A549 (cell line): Measurements from ENCODE around the gene C16orf78. TPM values are rescaled to one million over a fixed set of nuclear protein-coding genes. Genes with fewer than 3 reads are reported as not detected.

Experiments
- ATAC-seq, 2 experiments: fragments of 200-7000 bp in 1 of 2; fragments of >200 bp in 1 of 2; cut with Nextera tagmentation in 1 of 2; cut with Tn5 transposase in 1 of 2; 3 replicates each; pipeline versions ENCODE4 v1.8.0 to v1.9.1; 2018 to 2020; ENCODE audit warnings: mild to moderate bottlenecking in 1 of 2, moderate library complexity in 1 of 2
- CTCF ChIA-PET: fragments of 300-600 bp; sonication (Branson Sonifier 250); formaldehyde crosslinking; extraction: SDS; loops from one replicate; lab custom pipeline; 2021; ENCODE audit warnings: antibody characterized with exemption, inconsistent platforms; lab: Yijun Ruan, JAX
- POLR2A ChIA-PET: fragments of 350-600 bp; formaldehyde crosslinking; extraction: SDS; loops from one replicate; lab custom pipeline; 2021; ENCODE audit warnings: antibody characterized with exemption, inconsistent platforms; lab: Yijun Ruan, JAX
- DNase-seq, 2 experiments: peaks; one replicate each; pipeline versions ENCODE4 v3.0.0 to v3.0.0-alpha.2; 2011 to 2016; ENCODE audit warnings: low read depth in 1 of 2, low spot score in 1 of 2
- FAIRE-seq: peaks from 2 replicates; lab custom pipeline; 2011; peaks lifted over from hg19 to GRCh38; lab: Jason Lieb, UNC
- H3K27ac ChIP-seq, 2 experiments: fragments of >200 bp; sonication (Bioruptor Twin); formaldehyde crosslinking; 3 replicates each; pipeline ENCODE4 v1.5.1; 2016 to 2017
- H3K4me1 ChIP-seq: fragments of >200 bp; sonication (Bioruptor Twin); formaldehyde crosslinking; 3 replicates; pipeline ENCODE4 v1.6.1; 2016
- H3K4me2 ChIP-seq: fragments of >200 bp; sonication (Bioruptor Twin); formaldehyde crosslinking; 3 replicates; pipeline ENCODE4 v1.6.1; 2016
- H3K4me3 ChIP-seq: fragments of >200 bp; sonication (Bioruptor Twin); formaldehyde crosslinking; 3 replicates; pipeline ENCODE4 v1.5.1; 2016
- H3K9me3 ChIP-seq: fragments of >200 bp; sonication (Bioruptor Twin); formaldehyde crosslinking; 3 replicates; pipeline ENCODE4 v1.6.1; 2016
- BHLHE40 ChIP-seq: IDR thresholded peaks from 2 replicates; pipeline ENCODE4 v1.6.1; 2012; ENCODE audit warnings: low read depth, low read length, inconsistent platforms
- CBX8 ChIP-seq: fragments of 200-600 bp; sonication (generic); IDR thresholded peaks from 2 replicates; pipeline ENCODE4 v1.6.1; 2016
- EHF ChIP-seq: fragments of 250-450 bp; sonication (Bioruptor Pico); IDR thresholded peaks from 2 replicates; pipeline ENCODE4 v1.5.0; 2020; ENCODE audit warnings: mild to moderate bottlenecking
- EHMT2 ChIP-seq: fragments of 200-600 bp; sonication (generic); IDR thresholded peaks from 2 replicates; pipeline ENCODE4 v1.6.1; 2016; ENCODE audit warnings: antibody characterized with exemption, low read depth, mild to moderate bottlenecking, moderate library complexity
- ELK1 ChIP-seq: fragments of 150-350 bp; IDR thresholded peaks from 2 replicates; pipeline ENCODE4 v1.6.1; 2014; ENCODE audit warnings: low read depth, mild to moderate bottlenecking, low read length
- EP300 ChIP-seq, 2 experiments: fragments of >200 bp; sonication (Bioruptor Twin); formaldehyde crosslinking; IDR thresholded peaks; 2 replicates in 1 of 2; 3 replicates in 1 of 2; pipeline ENCODE4 v1.6.1; 2016 to 2017
- ESRRA ChIP-seq: fragments of 150-350 bp; IDR thresholded peaks from 2 replicates; pipeline ENCODE4 v1.6.1; 2014; ENCODE audit warnings: mild to moderate bottlenecking, low read length, borderline replicate concordance
- FOSB ChIP-seq: fragments of 250-450 bp; sonication (Bioruptor Pico); IDR thresholded peaks from 2 replicates; pipeline ENCODE4 v1.5.0; 2020; ENCODE audit warnings: mild to moderate bottlenecking, moderate library complexity
- FOSL2 ChIP-seq, 2 experiments: fragments of 450-650 bp in 1 of 2; fragments of >200 bp in 1 of 2; sonication (Bioruptor Twin) in 1 of 2; formaldehyde crosslinking; IDR thresholded peaks; 2 replicates each; pipeline versions ENCODE4 v1.5.0 to v1.6.1; 2016 to 2020; ENCODE audit warnings: mild to moderate bottlenecking in 1 of 2, moderate library complexity in 1 of 2
- HOXA7 ChIP-seq: fragments of 250-450 bp; sonication (Bioruptor Pico); IDR thresholded peaks from 2 replicates; pipeline ENCODE4 v1.5.0; 2020; ENCODE audit warnings: mild to moderate bottlenecking, moderate library complexity
- HOXB5 ChIP-seq: fragments of 250-450 bp; sonication (Bioruptor Pico); IDR thresholded peaks from 2 replicates; pipeline ENCODE4 v1.5.0; 2020; ENCODE audit warnings: mild to moderate bottlenecking, moderate library complexity
- JUN ChIP-seq, 2 experiments: fragments of >200 bp; sonication (Bioruptor Twin); formaldehyde crosslinking; IDR thresholded peaks; 2 replicates in 1 of 2; 3 replicates in 1 of 2; pipeline ENCODE4 v1.6.1; 2016 to 2017
- JUNB ChIP-seq: fragments of >200 bp; sonication (Bioruptor Twin); formaldehyde crosslinking; IDR thresholded peaks from 2 replicates; pipeline ENCODE4 v1.6.1; 2016
- NFE2L2 ChIP-seq: fragments of 150-350 bp; conservative IDR thresholded peaks from 2 replicates; pipeline ENCODE4 v1.6.1; 2014; ENCODE audit warnings: low read length
- NPAS2 ChIP-seq: fragments of 250-450 bp; sonication (Bioruptor Pico); IDR thresholded peaks from 2 replicates; pipeline ENCODE4 v1.8.0; 2022; ENCODE audit warnings: mild to moderate bottlenecking, moderate library complexity, borderline replicate concordance
- RAD21 ChIP-seq, 2 experiments: fragments of >200 bp in 1 of 2; sonication (Bioruptor Twin) in 1 of 2; formaldehyde crosslinking in 1 of 2; IDR thresholded peaks in 1 of 2; conservative IDR thresholded peaks in 1 of 2; 2 replicates in 1 of 2; 3 replicates in 1 of 2; pipeline ENCODE4 v1.6.1; 2012 to 2018; ENCODE audit warnings: inconsistent platforms in 1 of 2
- RARB ChIP-seq: fragments of 250-450 bp; sonication (Bioruptor Pico); IDR thresholded peaks from 2 replicates; pipeline ENCODE4 v1.8.0; 2021; ENCODE audit warnings: mild to moderate bottlenecking, moderate library complexity
- RFX5 ChIP-seq: fragments of 450-650 bp; IDR thresholded peaks from 2 replicates; pipeline ENCODE4 v1.7.1; 2014; ENCODE audit warnings: antibody characterized with exemption, mild to moderate bottlenecking, moderate library complexity
- ZFP36 ChIP-seq: fragments of 450-650 bp; IDR thresholded peaks from 2 replicates; pipeline ENCODE4 v1.6.1; 2014; ENCODE audit warnings: borderline replicate concordance; ENCODE audit not compliant: partially characterized antibody
- WGBS: methylation state at CpG from one replicate; pipeline ENCODE4 v1.1.6; 2017; ENCODE audit errors: missing lambda C conversion rate; 5-methylcytosine and 5-hydroxymethylcytosine counted together
- polyA plus RNA-seq, 4 experiments: library from polyadenylated mRNA; depleted of rRNA in 3 of 4; stranded (reverse); fragments of >200 nt; fragmentation: RNase III in 1 of 4; extraction: RNeasy Plus Mini Kit Qiagen cat#74134 plus additional on column Dnase treatment in 1 of 4; gene quantifications; 2 replicates in 3 of 4; 3 replicates in 1 of 4; pipeline ENCODE4 v1.2.3, GENCODE V29; 2011 to 2017
- TF ChIP-seq, protein P1 (sequence below): fragments of 250-450 bp; sonication (Bioruptor Pico); IDR thresholded peaks from 2 replicates; pipeline ENCODE4 v1.5.0; 2020; ENCODE audit warnings: low read depth, mild to moderate bottlenecking, moderate library complexity

Gene C16orf78
- polyA plus RNA-seq, 2 of the 4 experiments (the other 2 are of a cell fraction) = not detected

DNA sequence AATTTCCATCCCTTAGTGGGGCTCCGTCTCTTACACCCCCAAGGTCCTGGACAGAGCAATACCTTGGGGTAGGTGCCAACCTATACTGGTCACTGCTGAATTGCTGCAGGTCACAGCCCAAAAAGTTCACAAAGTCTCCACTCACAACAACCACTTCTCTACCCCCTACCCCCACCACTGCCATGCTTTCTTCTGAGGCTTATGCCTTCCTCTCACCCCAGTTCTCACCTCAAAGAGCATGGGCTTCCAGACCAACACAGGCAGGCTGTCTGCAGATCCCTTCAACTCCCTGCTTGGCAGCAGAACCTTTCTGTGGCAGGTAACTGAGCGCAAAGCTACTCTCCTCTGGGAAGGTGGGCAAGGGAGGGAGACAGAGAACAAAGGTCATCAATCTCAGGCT lies 35.5 kb downstream of the C16orf78 start (continued):
- TF ChIP-seq EHMT2 (no peak), ELK1 (no peak)

DNA sequence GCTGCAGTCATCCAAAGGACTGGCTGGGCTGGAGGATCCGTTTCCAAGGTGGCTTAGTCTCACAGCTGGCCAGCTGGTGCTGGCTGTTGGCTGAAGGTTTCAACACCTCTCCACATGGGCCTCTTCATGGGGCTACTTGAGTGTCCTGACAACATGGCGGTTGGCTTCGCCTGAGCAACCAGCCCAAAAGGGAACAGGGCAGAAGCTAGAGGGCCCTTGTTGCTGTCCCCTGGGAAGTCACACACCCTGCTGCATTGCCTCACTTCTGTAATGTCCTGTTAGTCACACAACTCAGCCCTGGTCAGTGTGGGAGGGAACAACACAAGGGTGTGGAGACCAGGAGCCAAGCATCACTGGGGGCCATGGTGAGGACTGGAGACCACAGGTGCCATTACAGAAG lies 36.6 kb downstream of the C16orf78 start:
- WGBS = 0% methylated on average over 1 of the region's 3 CpGs
- no peak overlapping the region for H3K4me2 ChIP-seq
- FAIRE-seq = no peak
- H3K4me1 ChIP-seq = no peaks in the 10 kb centered on the region
- CTCF ChIA-PET = interaction anchor here (1.1 to 2.7 kb wide), 3 partner anchors 9 to 511 kb away, joined by 3 to 13 read pairs (median 4); no protein-coding TSS in a partner anchor
- no peak overlapping the region for H3K27ac ChIP-seq
- no peaks in the 10 kb centered on the region for H3K9me3 ChIP-seq
- TF ChIP-seq HOXA7 (no peak), CBX8 (no peak), FOSL2 (IDR thresholded peaks at IDR 0.05) (no peak), FOSL2 (CRISPR knock-in tag; IDR thresholded peaks at IDR 0.05) (no peak), EP300 (IDR thresholded peaks at IDR 0.05) (no peak), NPAS2 (CRISPR knock-in tag) (no peak), EHMT2 (no peak), RAD21 (conservative IDR thresholded peaks at IDR 0.05 in 1 of 2, IDR thresholded peaks at IDR 0.05 in 1 of 2) (no peak), EHF (no peak), RFX5 (no peak), HOXB5 (CRISPR knock-in tag) (no peak), RARB (CRISPR knock-in tag) (no peak), BHLHE40 (no peak), ESRRA (no peak), FOSB (no peak), JUN (IDR thresholded peaks at IDR 0.05) (no peak)
- TF ChIP-seq, protein P1, sequence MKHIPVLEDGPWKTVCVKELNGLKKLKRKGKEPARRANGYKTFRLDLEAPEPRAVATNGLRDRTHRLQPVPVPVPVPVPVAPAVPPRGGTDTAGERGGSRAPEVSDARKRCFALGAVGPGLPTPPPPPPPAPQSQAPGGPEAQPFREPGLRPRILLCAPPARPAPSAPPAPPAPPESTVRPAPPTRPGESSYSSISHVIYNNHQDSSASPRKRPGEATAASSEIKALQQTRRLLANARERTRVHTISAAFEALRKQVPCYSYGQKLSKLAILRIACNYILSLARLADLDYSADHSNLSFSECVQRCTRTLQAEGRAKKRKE (CRISPR knock-in tag) = no peak
- POLR2A ChIA-PET = no interaction called here
- H3K4me3 ChIP-seq = no peak overlapping the region
- no peak for DNase-seq
- no peak for ATAC-seq

DNA sequence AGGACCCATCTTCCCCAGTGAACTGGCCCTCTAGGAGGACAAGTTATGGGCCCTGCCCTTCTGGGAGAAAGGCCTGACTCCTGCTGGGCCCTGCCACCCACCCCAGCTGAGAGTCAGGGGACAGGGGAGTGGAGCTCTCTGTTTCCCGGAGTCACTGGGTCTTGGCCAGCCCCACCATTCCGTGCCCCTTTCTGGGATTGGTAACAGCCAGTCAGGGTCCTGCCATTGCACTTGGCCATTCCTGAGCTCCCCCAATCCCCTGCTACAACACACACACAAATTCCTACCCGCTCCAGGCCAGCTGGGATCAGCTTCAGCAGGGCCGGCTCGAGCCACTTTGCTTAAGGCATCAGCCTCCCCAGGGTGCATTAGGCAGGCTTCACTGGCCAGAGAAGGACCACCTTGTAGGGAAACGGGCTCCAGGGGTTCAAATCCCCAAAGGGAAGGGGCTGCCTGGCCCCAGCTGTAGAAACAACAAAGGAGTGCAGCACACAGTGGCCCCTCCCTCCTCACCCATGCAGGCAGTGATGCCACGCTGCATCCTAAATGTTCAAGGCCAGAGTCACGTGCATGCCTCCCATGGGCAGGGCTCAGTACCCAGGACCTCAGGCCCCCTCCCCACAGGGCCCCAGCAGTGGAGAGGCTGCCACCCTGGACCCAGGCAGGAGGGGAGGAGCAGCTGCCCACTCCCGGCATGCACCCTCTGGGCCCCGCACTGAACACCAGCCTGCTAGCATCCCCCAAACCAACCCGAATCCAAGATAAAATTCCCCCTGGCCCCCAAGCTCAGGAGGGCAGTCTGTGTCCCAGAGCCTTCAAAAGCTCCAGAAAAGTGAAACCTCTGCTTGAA lies 37.7 kb downstream of the C16orf78 start:
- TF ChIP-seq NFE2L2 (no peak), HOXA7 (no peak), JUN (IDR thresholded peaks at IDR 0.05) (no peak), JUNB (no peak)
- no peaks in the 10 kb centered on the region for H3K9me3 ChIP-seq
- WGBS = 20% methylated on average over 6 of the region's 11 CpGs
- H3K27ac ChIP-seq = no peak overlapping the region
- FAIRE-seq (no peak), ATAC-seq (no peak), DNase-seq (no peak)
- ChIA-PET CTCF (interaction anchor here (0.9 to 2.7 kb wide), 7 partner anchors 8 to 510 kb away, joined by 3 to 13 read pairs (median 3); no protein-coding TSS in a partner anchor), POLR2A (no interaction called here)
- no peak overlapping the region for H3K4me2 ChIP-seq
- H3K4me1 ChIP-seq = no peaks in the 10 kb centered on the region
- H3K4me3 ChIP-seq = no peak overlapping the region

GRCh38 chr16:49414671-49415070 lies 41.1 kb downstream of the C16orf78 start:
- Histone ChIP-seq H3K9me3 (no peaks in the 10 kb centered on the region), H3K4me2 (no peak overlapping the region), H3K27ac (no peak overlapping the region), H3K4me3 (no peak overlapping the region), H3K4me1 (no peaks in the 10 kb centered on the region)
- DNase-seq (no peak), FAIRE-seq (no peak), ATAC-seq (no peak)
- ChIA-PET CTCF (interaction anchor here (0.6 to 1.1 kb wide), 3 partner anchors 12 to 507 kb away, joined by 3 to 4 read pairs (median 4); no protein-coding TSS in a partner anchor), POLR2A (no interaction called here)
- WGBS = 46% methylated on average over 15 of the region's 15 CpGs
- TF ChIP-seq ZFP36 = no peak
